Spleen (tissue), 11 donors: ENCODE measurements around the gene PLAGL1. TPM values are rescaled to one million over a fixed set of nuclear protein-coding genes. Genes with fewer than 3 reads are reported as not detected.

Experiments used
- DNase-seq: peaks from one replicate; pipeline ENCODE4 v3.0.0-alpha.2; 2020
- H3K27ac ChIP-seq, 8 donors: fragments of 200-600 bp; sonication (generic) in 7 of 8; 1 replicate in 4 of 8; 2 replicates in 4 of 8; pipeline versions ENCODE4 v1.5.0 to v1.8.0; 2016 to 2021; ENCODE audit warnings: inconsistent platforms in 4 of 8, mild to moderate bottlenecking in 4 of 8, moderate library complexity in 1 of 8
- H3K27me3 ChIP-seq, 7 donors: fragments of 200-600 bp; sonication (generic) in 6 of 7; replicated peaks in 1 of 7; 1 replicate in 4 of 7; 2 replicates in 3 of 7; pipeline versions ENCODE4 v1.5.0 to v1.8.0; 2016 to 2021; ENCODE audit warnings: inconsistent platforms in 3 of 7, mild to moderate bottlenecking in 1 of 7
- H3K36me3 ChIP-seq, 6 donors: fragments of 200-600 bp; sonication (generic) in 5 of 6; 1 replicate in 4 of 6; 2 replicates in 2 of 6; pipeline versions ENCODE4 v1.5.0 to v1.8.0; 2016 to 2021; ENCODE audit warnings: inconsistent platforms in 2 of 6
- H3K4me1 ChIP-seq, 6 donors: fragments of 200-600 bp; sonication (generic) in 5 of 6; 1 replicate in 3 of 6; 2 replicates in 3 of 6; pipeline versions ENCODE4 v1.5.0 to v1.8.0; 2016 to 2021; ENCODE audit warnings: inconsistent platforms in 3 of 6
- H3K4me3 ChIP-seq, 8 donors: fragments of 200-600 bp; sonication (generic) in 7 of 8; 1 replicate in 4 of 8; 2 replicates in 4 of 8; pipeline versions ENCODE4 v1.5.0 to v1.8.0; 2016 to 2021; ENCODE audit warnings: inconsistent platforms in 4 of 8, mild to moderate bottlenecking in 4 of 8, moderate library complexity in 2 of 8
- H3K9me3 ChIP-seq, 8 donors: fragments of 200-600 bp; sonication (generic) in 7 of 8; 1 replicate in 4 of 8; 2 replicates in 4 of 8; pipeline versions ENCODE4 v1.5.0 to v1.8.0; 2016 to 2021; ENCODE audit warnings: inconsistent platforms in 4 of 8
- POLR2A ChIP-seq, 3 donors: fragments of 450-650 bp; IDR thresholded peaks; one replicate each; pipeline ENCODE4 v1.5.1; 2017; ENCODE audit warnings: antibody characterized with exemption in 3 of 3, mild to moderate bottlenecking in 1 of 3
- POLR2AphosphoS5 ChIP-seq, 3 donors: sonication (generic); formaldehyde crosslinking; IDR thresholded peaks; one replicate each; pipeline ENCODE4 v1.5.1; 2017; ENCODE audit warnings: antibody characterized with exemption in 3 of 3
- WGBS, 5 donors: extraction: QIAGEN DNeasy Blood & Tissue Kit in 3 of 5; methylation state at CpG; one replicate each; pipeline versions ENCODE4 v1.1.5 to v1.1.7; 2013 to 2018; 5-methylcytosine and 5-hydroxymethylcytosine counted together
- intact Hi-C: fragments of 100-400 bp; cut with DNase I; formaldehyde crosslinking; loops from one replicate; pipeline ENCODE4 v1.15.0; 2023; ENCODE audit warnings: low total_unique reads
- polyA plus RNA-seq, 3 donors: library from polyadenylated mRNA; stranded (reverse); fragments of 200-250 nt; gene quantifications; one replicate each; pipeline ENCODE4 v1.2.1, GENCODE V29; 2013
- total RNA-seq, 7 donors: library from RNA; depleted of rRNA in 3 of 7; stranded (reverse); fragments of >200 nt in 3 of 7; fragmentation: NEBNext Ultra II Directional in 4 of 7; extraction: Animal tissue kit (Norgen Biotek cat#: 25700) in 4 of 7; gene quantifications; one replicate each; pipeline versions ENCODE4 v1.1.0 to v1.2.1, GENCODE V29; 2016 to 2021
- TF ChIP-seq, protein P1 (sequence below), 11 experiments: fragments of 200-600 bp in 7 of 11; fragments of 450-650 bp in 4 of 11; sonication (generic) in 4 of 11; IDR thresholded peaks in 8 of 11; conservative IDR thresholded peaks in 3 of 11; 1 replicate in 7 of 11; 2 replicates in 4 of 11; pipeline versions ENCODE4 v1.4.0 to v1.8.0; 2016 to 2021; ENCODE audit warnings: antibody characterized with exemption in 11 of 11, inconsistent platforms in 4 of 11, mild to moderate bottlenecking in 1 of 11
- donor health status: healthy with polysubstance abuse.
- donor health status: DM: no; HTN: no; CAD: no; lungs with moderate emphysema.
- donor health status: DM: no; HTN: no; CAD: no.
- donor health status: Bipolar disorder and iron deficiency.
- donor health status: healthy.
- donor health status: DM: no; HTN: no; CAD: no.
- donor health status: DM: yes; HTN: yes; CAD: no.

Gene PLAGL1
- total and polyA plus RNA-seq, 10 donors = 7.1 to 34.4 (median 25.3) TPM

DNA sequence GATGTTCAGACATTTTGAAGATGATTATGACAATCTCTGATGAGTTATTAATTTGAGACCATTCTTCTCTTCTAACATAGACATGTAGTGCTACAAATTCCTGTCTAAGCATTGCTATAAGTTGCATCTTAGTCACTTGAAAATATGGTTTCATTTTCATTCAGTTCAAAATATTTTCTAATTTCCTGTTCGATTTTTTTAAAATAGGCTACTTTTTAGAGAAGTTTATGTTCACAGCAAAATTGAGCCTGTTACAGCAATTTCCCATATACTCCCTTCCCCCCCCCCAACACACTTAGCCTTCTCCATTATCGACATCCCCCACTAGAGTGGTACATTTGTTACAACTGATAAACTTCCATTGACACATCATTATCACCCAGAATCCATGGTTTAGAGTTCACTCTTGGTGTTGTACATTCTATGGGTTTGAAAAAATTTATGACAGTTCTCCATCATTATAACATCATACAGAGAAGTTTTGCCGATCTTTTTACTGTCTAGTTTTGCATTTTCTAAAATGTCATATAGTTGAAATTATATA is 31.2 kb downstream of the PLAGL1 start:
- Histone ChIP-seq H3K27me3 (no peaks in the 10 kb centered on the region), H3K4me1 (peaks cover 0 to 11% (median 0%) of the 10 kb centered on the region in 6 donors), H3K4me3 (no peak overlapping the region), H3K27ac (no peak overlapping the region), H3K9me3 (peaks cover 0 to 11% (median 4%) of the 10 kb centered on the region in 8 donors), H3K36me3 (no peaks in the 10 kb centered on the region)
- intact Hi-C loops = no loop called here
- TF ChIP-seq POLR2AphosphoS5 (IDR thresholded peaks at IDR 0.05) (no peak), POLR2A (IDR thresholded peaks at IDR 0.05) (no peak)
- TF ChIP-seq, protein P1, sequence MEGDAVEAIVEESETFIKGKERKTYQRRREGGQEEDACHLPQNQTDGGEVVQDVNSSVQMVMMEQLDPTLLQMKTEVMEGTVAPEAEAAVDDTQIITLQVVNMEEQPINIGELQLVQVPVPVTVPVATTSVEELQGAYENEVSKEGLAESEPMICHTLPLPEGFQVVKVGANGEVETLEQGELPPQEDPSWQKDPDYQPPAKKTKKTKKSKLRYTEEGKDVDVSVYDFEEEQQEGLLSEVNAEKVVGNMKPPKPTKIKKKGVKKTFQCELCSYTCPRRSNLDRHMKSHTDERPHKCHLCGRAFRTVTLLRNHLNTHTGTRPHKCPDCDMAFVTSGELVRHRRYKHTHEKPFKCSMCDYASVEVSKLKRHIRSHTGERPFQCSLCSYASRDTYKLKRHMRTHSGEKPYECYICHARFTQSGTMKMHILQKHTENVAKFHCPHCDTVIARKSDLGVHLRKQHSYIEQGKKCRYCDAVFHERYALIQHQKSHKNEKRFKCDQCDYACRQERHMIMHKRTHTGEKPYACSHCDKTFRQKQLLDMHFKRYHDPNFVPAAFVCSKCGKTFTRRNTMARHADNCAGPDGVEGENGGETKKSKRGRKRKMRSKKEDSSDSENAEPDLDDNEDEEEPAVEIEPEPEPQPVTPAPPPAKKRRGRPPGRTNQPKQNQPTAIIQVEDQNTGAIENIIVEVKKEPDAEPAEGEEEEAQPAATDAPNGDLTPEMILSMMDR (IDR thresholded peaks at IDR 0.05 in 8 of 11, conservative IDR thresholded peaks at IDR 0.05 in 3 of 11) = no peak
- WGBS, 5 donors = 66 to 71% (median 67%) methylated on average over 3 of the region's 3 CpGs
- no peak for DNase-seq

DNA sequence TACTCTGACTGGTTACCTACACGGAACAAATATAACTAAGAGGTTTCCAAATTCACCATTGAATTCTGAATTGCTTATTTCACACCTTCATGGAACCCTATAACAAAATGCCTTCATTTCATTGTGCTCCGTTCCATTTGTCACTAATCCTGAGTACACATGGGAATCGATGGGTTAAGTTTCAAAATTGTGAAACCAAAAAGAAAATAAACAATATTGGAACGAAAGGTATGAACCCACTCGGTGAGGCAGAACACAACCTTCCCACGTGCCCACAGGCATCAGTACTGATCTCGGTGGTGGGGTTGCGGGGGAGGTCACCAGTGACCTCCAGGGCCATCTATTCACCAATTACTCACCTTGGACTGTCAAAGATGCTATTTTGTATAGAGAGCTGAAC is 34.0 kb downstream of the PLAGL1 start:
- peaks cover 0 to 18% (median 0%) of the 10 kb centered on the region in 6 donors for H3K4me1 ChIP-seq
- no peaks in the 10 kb centered on the region for H3K36me3 ChIP-seq
- no peak for TF ChIP-seq POLR2A (IDR thresholded peaks at IDR 0.05)
- no peak for TF ChIP-seq POLR2AphosphoS5 (IDR thresholded peaks at IDR 0.05)
- TF ChIP-seq, protein P1 (IDR thresholded peaks at IDR 0.05 in 8 of 11, conservative IDR thresholded peaks at IDR 0.05 in 3 of 11) = no peak
- no peaks in the 10 kb centered on the region for H3K9me3 ChIP-seq
- no peaks in the 10 kb centered on the region for H3K27me3 ChIP-seq
- H3K27ac ChIP-seq = no peak overlapping the region
- no peak for DNase-seq
- 80 to 93% (median 82%) methylated on average over 8 of the region's 8 CpGs for WGBS, 5 donors
- intact Hi-C loops = no loop called here
- H3K4me3 ChIP-seq = no peak overlapping the region

DNA sequence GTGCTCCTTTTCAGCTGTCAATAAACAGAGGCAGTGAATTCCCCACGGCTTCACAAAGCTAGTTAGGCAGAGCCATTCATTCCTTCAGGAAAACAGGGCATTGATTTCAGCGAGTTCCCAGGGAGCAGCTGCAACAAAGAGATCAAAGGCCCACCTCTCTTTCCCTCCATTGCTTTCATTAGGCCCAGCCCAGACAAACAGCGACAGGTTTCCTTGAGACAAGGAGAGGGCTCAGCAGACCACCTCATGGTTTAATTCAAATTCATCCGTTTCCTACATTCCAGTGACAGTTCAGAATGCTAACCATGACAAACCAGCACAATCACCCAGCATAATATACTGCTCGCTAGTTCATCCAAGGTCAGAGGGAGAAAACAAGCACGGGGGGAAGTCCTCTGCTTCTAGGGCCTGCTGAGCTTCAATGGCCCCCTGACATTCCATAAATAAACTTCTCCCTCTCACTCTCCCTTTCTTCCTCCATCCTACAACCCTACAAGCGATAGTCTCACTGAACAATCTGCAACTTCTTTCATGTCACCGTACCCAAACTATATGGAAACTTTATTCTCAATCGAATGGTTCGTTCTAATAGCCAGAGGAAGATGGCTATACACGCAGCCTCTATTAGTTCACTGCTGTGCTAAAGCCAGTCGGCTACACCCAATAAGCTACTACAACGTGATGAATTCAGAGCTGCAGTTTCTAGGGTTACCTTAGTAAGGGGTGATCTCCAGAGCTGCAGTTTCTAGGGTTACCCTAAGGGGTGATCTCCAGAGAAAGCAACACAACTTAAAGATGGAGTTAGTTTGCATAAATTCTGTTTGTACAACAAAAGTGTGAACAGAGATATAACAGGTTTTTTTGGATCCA is 34.7 kb downstream of the PLAGL1 start:
- peak overlapping the region in 1 of 8 donors; percentile 9 for H3K27ac ChIP-seq
- DNase-seq = no peak
- peaks cover 0 to 21% (median under 1%) of the 10 kb centered on the region in 6 donors for H3K4me1 ChIP-seq
- intact Hi-C loops = no loop called here
- H3K36me3 ChIP-seq = no peaks in the 10 kb centered on the region
- H3K4me3 ChIP-seq = no peak overlapping the region
- 67 to 85% (median 78%) methylated on average over 13 of the region's 13 CpGs for WGBS, 5 donors
- no peak for TF ChIP-seq POLR2A (IDR thresholded peaks at IDR 0.05)
- TF ChIP-seq POLR2AphosphoS5 (IDR thresholded peaks at IDR 0.05) = no peak
- TF ChIP-seq, protein P1 (IDR thresholded peaks at IDR 0.05 in 8 of 11, conservative IDR thresholded peaks at IDR 0.05 in 3 of 11) = no peak
- no peaks in the 10 kb centered on the region for H3K9me3 ChIP-seq
- no peaks in the 10 kb centered on the region for H3K27me3 ChIP-seq
